ENCODE measurements around the gene BID.

DNA sequence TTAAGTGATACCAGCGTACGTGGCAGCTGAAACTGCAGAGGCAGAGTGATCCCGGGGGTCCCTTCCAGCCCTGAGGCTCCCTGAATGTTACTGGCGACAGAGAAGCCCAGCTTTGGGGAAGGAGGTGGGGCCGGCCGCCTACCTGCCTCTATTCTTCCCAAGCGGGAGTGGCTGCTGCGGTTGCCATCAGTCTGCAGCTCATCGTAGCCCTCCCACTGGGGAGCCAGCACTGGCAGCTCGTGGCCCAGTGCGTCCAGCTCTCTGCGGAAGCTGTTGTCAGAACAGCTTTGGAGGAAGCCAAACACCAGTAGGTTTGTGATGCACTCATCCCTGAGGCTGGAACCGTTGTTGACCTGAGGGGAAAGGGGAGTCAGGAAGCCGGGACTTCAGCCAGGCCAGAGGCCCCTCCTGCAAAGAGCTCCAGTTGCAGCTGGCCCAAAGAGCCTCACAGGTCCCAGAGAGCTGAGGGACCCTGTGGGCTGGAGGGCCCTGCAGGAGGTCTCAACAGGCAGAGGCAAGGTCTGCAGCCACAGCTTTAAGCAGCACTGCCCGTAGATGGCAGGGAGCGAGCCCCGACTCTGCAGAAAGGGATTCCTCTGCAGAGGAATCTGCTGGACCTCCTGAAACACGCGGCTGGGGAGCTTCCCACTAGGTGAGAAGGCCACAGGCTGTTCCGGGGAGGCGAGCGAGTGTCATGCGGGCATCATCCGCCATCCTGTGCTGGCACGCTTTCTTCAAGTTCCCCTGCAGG is 30.4 kb downstream of the BID start:
- no peak for TF ChIP-seq CTCF (IDR thresholded peaks at IDR 0.05; ENCODE audit: low read length)
- no peak for TF ChIP-seq EZH2 (IDR thresholded peaks at IDR 0.05; ENCODE audit: borderline replicate concordance, low read length)
